GM19397 (cell line): Measurements from ENCODE around the gene B9D1.

Experiments
- ATAC-seq: cut with Tn5 transposase; IDR thresholded peaks from one replicate; pipeline ENCODE4 v1.9.1; 2021; ENCODE audit warnings: mild to moderate bottlenecking, moderate library complexity; ENCODE audit not compliant: unreplicated experiment

The B9D1 gene

GRCh38 chr17:19327031-19327783 lies 35.3 kb downstream of the B9D1 start:
- no peak for ATAC-seq

DNA sequence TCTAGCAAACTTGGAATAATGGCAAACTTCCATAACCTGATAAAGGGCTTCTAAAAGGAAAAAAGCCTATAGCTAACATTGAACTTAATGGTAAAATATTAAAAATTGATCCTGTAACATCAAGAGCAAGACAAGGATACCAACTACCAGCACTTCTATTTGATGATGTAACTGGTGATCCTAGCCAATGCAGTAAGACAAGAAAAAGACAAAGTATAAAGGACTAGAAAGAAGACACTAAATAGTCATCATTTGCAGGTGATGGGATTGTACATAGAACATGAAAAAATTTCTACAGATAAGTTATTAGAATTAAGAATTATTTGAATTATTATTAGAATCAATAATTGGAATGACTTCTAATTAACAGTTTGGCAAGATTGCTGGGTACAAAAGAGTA lies 37.0 kb downstream of the B9D1 start:
- no peak for ATAC-seq

DNA sequence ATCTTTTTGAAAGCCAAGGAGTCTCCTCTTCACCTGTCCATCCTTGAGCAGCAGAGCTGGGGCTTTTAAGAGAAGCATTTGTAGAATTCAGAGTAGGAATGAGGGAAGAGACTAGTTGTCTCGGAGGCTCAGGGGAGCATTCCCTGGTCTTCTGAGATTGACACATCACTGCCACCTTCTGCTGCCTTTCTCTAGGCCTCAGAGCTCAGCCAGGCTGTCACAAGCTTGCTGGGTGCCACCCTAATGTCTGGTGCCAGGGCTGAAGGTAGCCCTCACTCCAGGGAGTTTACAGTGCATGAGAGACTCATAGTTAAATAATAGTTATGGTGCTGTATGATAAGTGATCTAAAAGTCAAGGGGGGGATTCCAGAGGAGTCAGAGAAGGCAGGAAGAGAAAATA lies 39.7 kb downstream of the B9D1 start:
- no peak for ATAC-seq

DNA sequence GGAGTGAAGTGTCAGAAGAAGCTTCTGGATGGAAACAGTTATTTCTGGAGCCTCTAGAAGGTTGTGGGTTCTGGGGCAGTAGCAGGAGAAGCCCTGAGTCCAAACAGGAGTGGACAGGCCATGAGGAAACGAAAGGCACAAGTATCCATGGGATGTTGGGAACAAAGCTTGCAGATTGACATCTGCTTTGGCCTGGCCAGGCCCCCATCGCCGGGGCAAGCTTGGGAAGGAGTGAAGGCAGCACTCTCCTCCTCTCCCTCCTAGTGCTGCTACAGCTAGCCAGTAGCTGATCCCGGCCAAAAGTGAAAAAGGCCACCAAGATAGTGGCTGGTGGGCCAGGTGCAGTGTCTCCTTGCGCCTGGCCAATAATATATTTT lies 40.4 kb downstream of the B9D1 start:
- ATAC-seq, result no peak

- ATAC-seq, result no peak
Observed at GRCh38 chr17:19321481-19322128, 40.9 kb downstream of the B9D1 start.

DNA sequence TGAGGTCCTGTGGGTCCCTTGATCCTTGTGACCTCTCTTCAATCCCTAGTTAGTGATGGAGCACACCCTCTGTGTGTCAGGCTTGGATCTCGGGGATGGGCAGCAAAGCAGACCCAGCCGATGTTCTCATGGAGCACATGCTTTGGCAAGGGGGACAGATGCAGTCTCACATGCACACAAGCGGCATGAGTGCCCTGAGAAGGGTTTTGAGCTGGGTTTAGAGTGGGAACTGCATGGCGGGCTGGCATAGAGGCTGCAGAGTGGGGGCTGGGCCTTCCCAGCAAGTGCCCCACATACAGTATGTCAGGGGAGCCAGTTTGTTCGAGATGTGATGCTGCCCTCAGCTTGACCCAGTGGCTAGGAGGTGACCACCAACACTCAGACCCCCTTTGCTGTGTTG lies 41.6 kb downstream of the B9D1 start:
- ATAC-seq, result no peak

DNA sequence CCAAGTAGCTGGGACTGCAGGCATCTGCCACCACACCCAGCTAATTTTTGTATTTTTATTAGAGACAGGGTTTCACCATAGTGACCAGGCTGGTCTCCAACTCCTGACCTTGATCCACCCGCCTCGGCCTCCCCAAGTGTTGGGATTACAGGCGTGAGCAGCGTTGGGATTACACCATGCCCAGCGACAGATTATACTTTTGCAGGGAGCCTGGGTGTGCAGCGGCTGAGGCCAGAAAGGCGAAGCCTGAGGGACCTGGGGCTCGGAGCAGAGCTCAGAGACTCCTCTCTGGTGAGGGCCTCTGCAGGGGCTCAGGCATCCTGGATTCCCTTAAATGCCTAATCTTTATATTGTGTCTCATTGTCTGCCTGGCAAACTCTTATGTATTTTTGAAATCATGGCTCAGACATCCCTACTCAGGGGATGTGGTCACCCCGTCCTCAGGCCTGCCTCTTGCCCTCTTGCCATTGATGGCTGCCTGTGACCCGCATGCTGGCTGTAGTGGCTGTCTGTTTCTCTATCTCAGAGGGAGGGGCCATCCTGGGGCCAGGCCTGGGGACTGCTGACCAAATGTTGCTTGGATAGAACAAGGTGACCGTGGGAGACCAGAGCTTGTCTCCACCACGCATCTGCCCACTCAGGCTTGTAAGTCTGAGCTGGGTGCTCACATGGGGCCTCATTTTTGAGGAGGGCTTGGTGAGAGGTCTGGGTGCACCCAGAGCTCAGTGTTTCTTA lies 42.6 kb downstream of the B9D1 start:
- no peak for ATAC-seq

GRCh38 chr17:19318611-19319010 lies 43.9 kb downstream of the B9D1 start:
- no peak for ATAC-seq

GRCh38 chr17:19317359-19318095 lies 45.0 kb downstream of the B9D1 start:
- ATAC-seq, result no peak

GRCh38 chr17:19316761-19317358 lies 45.7 kb downstream of the B9D1 start:
- no peak for ATAC-seq

DNA sequence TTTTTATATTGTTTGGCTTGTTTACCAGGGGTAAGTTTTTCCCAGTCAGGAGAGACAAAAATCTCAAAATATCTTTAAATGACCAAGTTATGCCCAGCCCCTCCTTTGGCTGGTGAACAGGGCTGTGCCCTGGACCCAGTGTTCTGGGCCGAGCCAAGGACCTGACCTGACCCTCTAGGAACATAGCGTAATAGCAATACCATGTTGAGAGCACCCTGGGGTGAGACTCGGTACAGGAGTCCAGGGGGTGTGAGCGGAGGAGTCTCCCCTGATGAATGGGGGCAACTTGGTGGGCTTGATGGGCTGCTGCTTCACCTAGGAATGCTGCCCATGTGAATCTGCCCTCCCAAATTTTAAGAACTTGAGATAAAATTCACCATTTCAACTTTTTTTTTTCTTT lies 47.4 kb downstream of the B9D1 start:
- no peak for ATAC-seq

- ATAC-seq, result no peak
Observed at GRCh38 chr17:19313746-19314651, 48.5 kb downstream of the B9D1 start.

- ATAC-seq, result no peak
Observed at GRCh38 chr17:19313066-19313745, 49.3 kb downstream of the B9D1 start.

DNA sequence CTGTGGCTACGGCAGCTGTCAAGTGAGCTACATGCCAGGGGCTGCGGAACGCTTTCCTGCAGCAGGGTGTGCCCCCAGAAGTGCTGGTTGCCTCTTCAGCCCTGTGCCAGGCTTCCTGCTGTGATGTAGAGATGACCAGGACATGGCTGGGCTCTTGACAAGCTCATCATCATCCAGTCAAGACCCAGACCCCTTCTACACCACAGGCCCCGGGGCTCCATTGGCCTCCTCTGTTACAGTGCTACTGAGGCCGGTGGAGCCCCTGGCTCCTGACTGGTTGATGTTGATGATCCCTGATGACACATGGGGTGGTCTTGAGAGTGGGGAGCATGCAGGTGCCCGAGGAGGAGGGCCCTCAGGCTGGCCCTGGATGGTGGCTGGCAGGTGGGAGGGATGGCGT lies 50.1 kb downstream of the B9D1 start:
- ATAC-seq, result no peak

DNA sequence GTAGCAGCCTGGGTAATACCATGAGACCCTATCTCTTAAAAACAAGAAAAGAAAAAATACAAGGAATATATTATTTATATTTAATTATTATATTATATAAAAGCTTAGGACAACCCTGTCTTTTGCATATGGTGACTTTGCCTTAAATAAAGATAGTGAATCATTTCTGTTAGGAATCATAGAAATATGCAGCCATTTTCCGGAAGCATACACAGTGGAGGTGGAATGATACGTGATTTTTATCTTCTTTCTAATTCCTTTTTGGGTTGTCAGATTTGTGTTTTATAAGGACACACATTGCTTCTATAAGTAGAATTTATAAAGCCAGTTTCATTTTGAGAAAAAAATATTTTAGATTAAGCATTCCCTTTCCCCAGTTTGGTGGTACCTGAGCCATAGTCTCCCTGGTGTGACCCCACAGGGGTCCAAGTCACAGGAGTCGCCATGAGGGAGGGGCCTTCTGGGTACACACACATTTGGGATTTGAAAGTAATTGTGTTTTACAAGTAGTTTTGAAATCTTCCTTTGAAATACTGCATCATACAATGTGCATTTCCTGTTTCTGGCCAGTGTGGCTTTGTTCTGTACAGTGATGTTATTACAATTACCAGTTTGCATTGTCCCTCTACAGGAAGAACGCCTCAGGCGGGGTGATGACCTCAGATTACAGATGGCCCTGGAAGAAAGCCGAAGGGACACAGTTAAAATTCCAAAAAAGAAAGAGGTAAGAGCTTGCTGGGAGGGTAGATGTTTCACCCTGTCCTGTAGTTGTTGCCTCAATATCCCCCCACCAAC lies 50.9 kb downstream of the B9D1 start:
- no peak for ATAC-seq

DNA sequence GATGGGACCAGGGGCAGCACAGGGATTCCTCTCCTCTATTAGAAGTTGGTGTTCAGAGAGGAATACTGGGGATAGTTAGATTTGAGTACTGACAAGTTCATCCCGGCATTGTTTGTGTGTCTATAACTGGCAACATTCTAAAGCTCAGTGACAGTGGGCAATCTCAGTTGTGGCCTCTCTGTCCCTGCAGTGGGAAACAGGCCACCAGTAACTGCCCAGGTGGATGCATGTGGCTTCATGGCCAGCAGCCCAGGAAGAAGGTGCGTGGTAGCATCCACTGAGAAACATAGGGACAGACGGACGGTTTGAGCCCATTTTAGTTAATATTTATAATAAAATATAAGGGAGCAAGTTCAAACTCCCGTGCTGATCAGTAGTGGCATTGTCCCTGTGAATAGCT lies 51.5 kb downstream of the B9D1 start:
- no peak for ATAC-seq

DNA sequence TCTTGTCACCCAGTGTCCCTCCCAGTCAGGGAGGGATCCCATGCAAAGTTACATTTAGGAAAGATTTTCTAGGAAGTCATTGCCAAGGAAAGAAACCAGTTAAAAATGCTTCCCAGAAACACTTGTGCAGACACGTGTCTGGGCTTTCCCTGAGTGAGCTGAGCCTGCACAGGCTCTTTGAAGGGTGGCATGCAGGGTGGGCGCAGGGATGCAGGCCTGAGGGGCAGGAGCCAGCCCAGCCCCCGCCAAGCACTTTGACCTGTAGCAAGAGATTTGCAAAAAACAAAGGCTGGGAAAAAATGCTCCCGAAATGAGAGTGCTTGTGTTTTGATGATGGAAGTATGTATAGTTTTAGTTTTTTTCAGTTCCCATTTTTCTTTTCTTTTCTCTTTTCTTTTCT lies 52.4 kb downstream of the B9D1 start:
- no peak for ATAC-seq

GRCh38 chr17:19309701-19310100 lies 52.8 kb downstream of the B9D1 start:
- ATAC-seq, result no peak

DNA sequence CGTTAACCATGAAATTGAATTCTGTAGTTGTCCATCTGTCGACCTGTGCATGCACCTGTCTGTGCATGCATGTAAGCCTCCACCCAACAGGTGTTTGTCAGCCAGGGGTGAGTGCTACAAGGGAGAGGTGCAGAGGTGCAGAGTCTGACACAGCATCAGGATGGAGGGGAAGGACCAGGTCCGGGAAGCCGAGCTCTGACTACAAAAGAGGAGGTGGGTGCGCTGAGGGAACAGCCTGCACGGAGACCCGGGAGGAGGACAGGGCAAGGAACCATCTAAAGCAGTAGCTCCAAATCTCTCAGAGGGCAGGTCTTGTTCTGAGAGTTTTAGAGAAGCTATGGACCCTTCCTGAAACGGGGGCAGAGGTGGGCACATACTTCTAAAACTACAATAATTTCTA lies 54.1 kb downstream of the B9D1 start:
- no peak for ATAC-seq
